ENCODE data around the gene MAP3K7.

MAP3K7 gene

DNA sequence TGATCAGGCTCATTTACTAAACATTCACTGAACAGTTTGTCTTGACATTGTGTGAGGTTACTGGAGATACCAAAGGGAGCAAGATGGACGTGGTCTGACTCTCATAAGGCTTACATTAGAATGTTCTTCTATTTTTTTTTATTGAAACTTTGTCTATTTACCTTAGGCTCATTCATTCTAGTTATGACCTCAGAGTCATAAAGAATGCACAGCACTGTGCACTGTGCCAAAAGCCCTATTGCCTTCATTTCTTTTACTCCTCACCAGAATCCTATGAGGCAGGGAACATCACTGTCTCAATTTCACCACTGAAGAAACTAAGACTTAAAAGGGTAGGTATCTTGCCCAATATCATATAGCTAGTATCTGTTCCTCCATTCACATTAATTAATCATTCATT is 94.5 kb downstream of the MAP3K7 start:
- no peaks in the 10 kb centered on the region for H3K9me3 ChIP-seq (ENCODE audit: insufficient read depth, low read depth, low read length)
- no peak overlapping the region for H3K4me3 ChIP-seq (ENCODE audit: low read length)
- no peaks in the 10 kb centered on the region for H3K36me3 ChIP-seq (ENCODE audit: insufficient read depth, low read depth, low read length)
- no peak overlapping the region for H3K9ac ChIP-seq (ENCODE audit: low read depth, low read length)
- no peaks in the 10 kb centered on the region for H3K27me3 ChIP-seq (ENCODE audit: insufficient read depth, low read length)
- no peak overlapping the region for H3K27ac ChIP-seq (ENCODE audit: low read length)
- peaks cover 45% of the 10 kb centered on the region; the same call in 1 of the 2 replicates for H3K4me1 ChIP-seq (ENCODE audit: insufficient read depth, low read length)

GRCh38 chr6:90490030-90490716 is 96.7 kb downstream of the MAP3K7 start:
- Histone ChIP-seq H3K36me3 (ENCODE audit: insufficient read depth, low read depth, low read length) (no peaks in the 10 kb centered on the region), H3K27ac (ENCODE audit: low read length) (no peak overlapping the region)

DNA sequence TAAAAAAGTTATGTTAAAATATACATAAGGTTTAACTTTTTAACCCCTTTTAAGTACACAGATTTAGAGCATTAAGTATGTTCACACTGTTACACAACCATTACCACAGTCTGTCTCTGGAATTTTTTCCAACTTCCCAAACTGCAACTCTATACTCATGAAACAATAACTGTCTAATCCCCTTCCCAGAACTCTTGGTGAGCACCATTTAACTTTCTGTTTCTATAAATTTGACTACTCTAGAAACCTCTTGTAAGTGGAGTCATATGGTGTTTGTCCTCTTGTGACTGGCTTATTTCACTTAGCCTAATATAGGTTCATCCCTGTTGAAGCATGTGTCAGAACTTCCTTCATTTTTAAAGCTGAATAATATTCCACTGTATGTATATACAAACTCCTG is 98.1 kb downstream of the MAP3K7 start:
- H3K9me3 ChIP-seq (ENCODE audit: insufficient read depth, low read depth, low read length) = peaks cover 7% of the 10 kb centered on the region; the same call in 1 of the 2 replicates
- no peak overlapping the region for H3K4me3 ChIP-seq (ENCODE audit: low read length)
- peaks cover 33% of the 10 kb centered on the region for H3K4me1 ChIP-seq (ENCODE audit: insufficient read depth, low read length)
- no peak overlapping the region for H3K9ac ChIP-seq (ENCODE audit: low read depth, low read length)
- no peaks in the 10 kb centered on the region for H3K27me3 ChIP-seq (ENCODE audit: insufficient read depth, low read length)
- no peaks in the 10 kb centered on the region for H3K36me3 ChIP-seq (ENCODE audit: insufficient read depth, low read depth, low read length)
- H3K27ac ChIP-seq (ENCODE audit: low read length) = no peak overlapping the region

More at GRCh38 chr6:90490030-90490716, 96.7 kb downstream of the MAP3K7 start:
- Histone ChIP-seq H3K9ac (ENCODE audit: low read depth, low read length) (peak overlapping the region; percentile 18; the same call in 1 of the 2 replicates), H3K9me3 (ENCODE audit: insufficient read depth, low read depth, low read length) (peaks cover 7% of the 10 kb centered on the region; the same call in 1 of the 2 replicates), H3K27me3 (ENCODE audit: insufficient read depth, low read length) (no peaks in the 10 kb centered on the region), H3K4me1 (ENCODE audit: insufficient read depth, low read length) (peaks cover 33% of the 10 kb centered on the region; the same call in 1 of the 2 replicates), H3K4me3 (ENCODE audit: low read length) (no peak overlapping the region)

- H3K36me3 ChIP-seq (ENCODE audit: insufficient read depth, low read depth, low read length) = no peaks in the 10 kb centered on the region
- no peak overlapping the region for H3K4me3 ChIP-seq (ENCODE audit: low read length)
- peaks cover 7% of the 10 kb centered on the region; the same call in 1 of the 2 replicates for H3K9me3 ChIP-seq (ENCODE audit: insufficient read depth, low read depth, low read length)
- no peaks in the 10 kb centered on the region for H3K27me3 ChIP-seq (ENCODE audit: insufficient read depth, low read length)
- no peak overlapping the region for H3K27ac ChIP-seq (ENCODE audit: low read length)
- no peak overlapping the region for H3K9ac ChIP-seq (ENCODE audit: low read depth, low read length)
- peaks cover 28% of the 10 kb centered on the region for H3K4me1 ChIP-seq (ENCODE audit: insufficient read depth, low read length)
These were observed 101.1 kb downstream of the MAP3K7 start for GRCh38 chr6:90485635-90486277.

GRCh38 chr6:90484903-90485302 is 102.0 kb downstream of the MAP3K7 start:
- Histone ChIP-seq H3K4me3 (ENCODE audit: low read length) (peak overlapping the region; percentile 18; the same call in 1 of the 2 replicates), H3K9me3 (ENCODE audit: insufficient read depth, low read depth, low read length) (peaks cover 7% of the 10 kb centered on the region; the same call in 1 of the 2 replicates), H3K27ac (ENCODE audit: low read length) (peak overlapping the region; percentile 77), H3K4me1 (ENCODE audit: insufficient read depth, low read length) (peaks cover 26% of the 10 kb centered on the region), H3K27me3 (ENCODE audit: insufficient read depth, low read length) (no peaks in the 10 kb centered on the region), H3K9ac (ENCODE audit: low read depth, low read length) (no peak overlapping the region), H3K36me3 (ENCODE audit: insufficient read depth, low read depth, low read length) (no peaks in the 10 kb centered on the region)

GRCh38 chr6:90484385-90484784 is 102.5 kb downstream of the MAP3K7 start:
- Histone ChIP-seq H3K9ac (ENCODE audit: low read depth, low read length) (no peak overlapping the region), H3K4me1 (ENCODE audit: insufficient read depth, low read length) (peaks cover 22% of the 10 kb centered on the region), H3K4me3 (ENCODE audit: low read length) (peak overlapping the region; percentile 18; the same call in 1 of the 2 replicates), H3K27ac (ENCODE audit: low read length) (no peak overlapping the region), H3K9me3 (ENCODE audit: insufficient read depth, low read depth, low read length) (peaks cover 7% of the 10 kb centered on the region; the same call in 1 of the 2 replicates), H3K27me3 (ENCODE audit: insufficient read depth, low read length) (no peaks in the 10 kb centered on the region), H3K36me3 (ENCODE audit: insufficient read depth, low read depth, low read length) (no peaks in the 10 kb centered on the region)

- Histone ChIP-seq H3K36me3 (ENCODE audit: insufficient read depth, low read depth, low read length) (no peaks in the 10 kb centered on the region), H3K27me3 (ENCODE audit: insufficient read depth, low read length) (no peaks in the 10 kb centered on the region), H3K9me3 (ENCODE audit: insufficient read depth, low read depth, low read length) (peaks cover 7% of the 10 kb centered on the region; the same call in 1 of the 2 replicates), H3K4me3 (ENCODE audit: low read length) (no peak overlapping the region), H3K4me1 (ENCODE audit: insufficient read depth, low read length) (peaks cover 25% of the 10 kb centered on the region), H3K27ac (ENCODE audit: low read length) (no peak overlapping the region), H3K9ac (ENCODE audit: low read depth, low read length) (no peak overlapping the region)
These were observed 102.9 kb downstream of the MAP3K7 start for GRCh38 chr6:90483956-90484355.

GRCh38 chr6:90483116-90483839 is 103.6 kb downstream of the MAP3K7 start:
- Histone ChIP-seq H3K36me3 (ENCODE audit: insufficient read depth, low read depth, low read length) (no peaks in the 10 kb centered on the region), H3K9me3 (ENCODE audit: insufficient read depth, low read depth, low read length) (peaks cover 7% of the 10 kb centered on the region; the same call in 1 of the 2 replicates), H3K9ac (ENCODE audit: low read depth, low read length) (no peak overlapping the region), H3K27ac (ENCODE audit: low read length) (no peak overlapping the region), H3K4me3 (ENCODE audit: low read length) (no peak overlapping the region), H3K4me1 (ENCODE audit: insufficient read depth, low read length) (peaks cover 29% of the 10 kb centered on the region), H3K27me3 (ENCODE audit: insufficient read depth, low read length) (no peaks in the 10 kb centered on the region)

DNA sequence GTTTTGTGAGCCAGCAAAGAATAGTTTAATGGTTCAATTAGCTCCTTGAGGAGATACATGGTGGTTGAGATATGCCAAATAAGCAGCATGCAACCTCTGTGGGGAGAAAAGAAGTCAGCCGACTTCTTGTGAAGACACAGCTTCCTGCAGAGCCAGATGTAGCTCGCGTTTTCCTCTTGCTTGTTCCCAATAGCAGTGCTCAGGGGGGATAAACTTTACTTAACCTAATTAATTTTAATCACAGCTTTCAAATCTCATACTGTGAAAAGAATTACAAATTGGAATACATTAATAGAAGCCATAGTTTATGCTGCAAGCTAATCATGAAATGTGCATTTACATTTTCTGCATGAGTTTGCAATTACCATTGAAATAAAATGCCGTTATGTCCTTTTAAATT is 106.2 kb downstream of the MAP3K7 start:
- H3K27ac ChIP-seq (ENCODE audit: low read length) = no peak overlapping the region
- no peaks in the 10 kb centered on the region for H3K36me3 ChIP-seq (ENCODE audit: insufficient read depth, low read depth, low read length)
- H3K9ac ChIP-seq (ENCODE audit: low read depth, low read length) = no peak overlapping the region
- H3K27me3 ChIP-seq (ENCODE audit: insufficient read depth, low read length) = no peaks in the 10 kb centered on the region
- no peak overlapping the region for H3K4me3 ChIP-seq (ENCODE audit: low read length)
- no peaks in the 10 kb centered on the region for H3K9me3 ChIP-seq (ENCODE audit: insufficient read depth, low read depth, low read length)
- H3K4me1 ChIP-seq (ENCODE audit: insufficient read depth, low read length) = peaks cover 33% of the 10 kb centered on the region

- H3K27ac ChIP-seq (ENCODE audit: low read length) = no peak overlapping the region
- no peaks in the 10 kb centered on the region for H3K36me3 ChIP-seq (ENCODE audit: insufficient read depth, low read depth, low read length)
- peaks cover 23% of the 10 kb centered on the region for H3K4me1 ChIP-seq (ENCODE audit: insufficient read depth, low read length)
- no peaks in the 10 kb centered on the region for H3K9me3 ChIP-seq (ENCODE audit: insufficient read depth, low read depth, low read length)
- H3K4me3 ChIP-seq (ENCODE audit: low read length) = no peak overlapping the region
- H3K9ac ChIP-seq (ENCODE audit: low read depth, low read length) = no peak overlapping the region
- no peaks in the 10 kb centered on the region for H3K27me3 ChIP-seq (ENCODE audit: insufficient read depth, low read length)
These were observed 107.3 kb downstream of the MAP3K7 start for GRCh38 chr6:90479603-90479926.

- Histone ChIP-seq H3K9ac (ENCODE audit: low read depth, low read length) (no peak overlapping the region), H3K27me3 (ENCODE audit: insufficient read depth, low read length) (no peaks in the 10 kb centered on the region), H3K4me1 (ENCODE audit: insufficient read depth, low read length) (peaks cover 18% of the 10 kb centered on the region; the same call in 1 of the 2 replicates), H3K27ac (ENCODE audit: low read length) (no peak overlapping the region), H3K9me3 (ENCODE audit: insufficient read depth, low read depth, low read length) (no peaks in the 10 kb centered on the region), H3K36me3 (ENCODE audit: insufficient read depth, low read depth, low read length) (no peaks in the 10 kb centered on the region), H3K4me3 (ENCODE audit: low read length) (no peak overlapping the region)
These were observed 107.9 kb downstream of the MAP3K7 start for GRCh38 chr6:90478789-90479602.
